ENCODE measurements around the gene CHRNA4. TPM values are rescaled to one million over a fixed set of nuclear protein-coding genes. Genes with fewer than 3 reads are reported as not detected.

CHRNA4 gene
- total and polyA plus RNA-seq, 10 of the 15 experiments (the other 5 are each of a cell fraction or from before 2014, with no cell fraction given): 0.04 to 0.41 (median 0.06) TPM; not detected in 5

- Histone ChIP-seq H3K9ac (ENCODE audit: control insufficient read depth, insufficient read depth, low read length) (no peak overlapping the region), H3K27me3 (replicated peaks in 1 of 2; ENCODE audit: control insufficient read depth in 2 of 2, insufficient read depth in 2 of 2, low read length in 1 of 2) (no peaks in the 10 kb centered on the region; a peak in 1 of 4 replicates), H3K4me1 (ENCODE audit: control insufficient read depth, insufficient read depth, low read length) (no peaks in the 10 kb centered on the region), H4K20me1 (ENCODE audit: control insufficient read depth, insufficient read depth) (no peaks in the 10 kb centered on the region), H2AFZ (ENCODE audit: control insufficient read depth, low read depth, low read length) (no peak overlapping the region), H3K36me3 (ENCODE audit: control insufficient read depth in 2 of 2, insufficient read depth in 2 of 2, low read length in 1 of 2) (no peaks in the 10 kb centered on the region), H3K9me3 (replicated peaks; ENCODE audit: control insufficient read depth, insufficient read depth, low read length) (no peaks in the 10 kb centered on the region; the same call in 2 of the 3 replicates), H3K27ac (ENCODE audit: control insufficient read depth, insufficient read depth) (no peak overlapping the region), H3K4me3 (no peak overlapping the region), H3K4me2 (ENCODE audit: control insufficient read depth, insufficient read depth) (no peak overlapping the region), H3K79me2 (ENCODE audit: control insufficient read depth, insufficient read depth, low read length) (no peaks in the 10 kb centered on the region)
- TF ChIP-seq BHLHE40 (IDR thresholded peaks at IDR 0.05; ENCODE audit: borderline replicate concordance in 1 of 2, low read depth in 2 of 2, low read length in 1 of 2): peak in 1 of 2 experiments; percentile 70; a peak in 2 of 4 replicates
- no peak for TF ChIP-seq SMAD5 (IDR thresholded peaks at IDR 0.05; ENCODE audit: low read depth)
- no peak for TF ChIP-seq SREBF2 (IDR thresholded peaks at IDR 0.05; ENCODE audit: low read length)
- no peak for TF ChIP-seq ZNF687 (IDR thresholded peaks at IDR 0.05)
- no peak for TF ChIP-seq IRF3 (IDR thresholded peaks at IDR 0.05)
- TF ChIP-seq E2F8 (IDR thresholded peaks at IDR 0.05; ENCODE audit: low read depth, partially characterized antibody): no peak
- TF ChIP-seq NKRF (conservative IDR thresholded peaks at IDR 0.05): no peak
- ChIA-PET SMC1A (ENCODE audit: uncharacterized antibody, unreplicated experiment) (no interaction called here), POLR2A (no interaction called here), RAD21 (ENCODE audit: unreplicated experiment) (no interaction called here), CTCF (interaction anchor here (1.0 to 3.3 kb wide), 2 partner anchors 154 to 194 kb away, joined by 3 to 15 read pairs; no protein-coding TSS in a partner anchor)
- FAIRE-seq (no peak), ATAC-seq (no peak), DNase-seq (ENCODE audit: low read depth, low spot score) (no peak)
- no TSS peak for BruUV-seq (replicated peaks)
- intact Hi-C loops (cut with micrococcal nuclease; ENCODE audit: unreplicated experiment): no loop called here
- 11% methylated on average over 32 of the region's 32 CpGs for WGBS (ENCODE audit: insufficient coverage, insufficient replicate concordance, low lambda C conversion rate, missing lambda C conversion rate)
- in situ Hi-C loops (cut with MboI): no loop called here
Observed at GRCh38 chr20:63377256-63377941, 16.2 kb upstream of the CHRNA4 start.
